Neural progenitor cell (in vitro differentiated cells): ENCODE results near the gene TUBD1.
"Not testable (repeated sequence)": the region's sequence is repeated elsewhere in the genome, so short reads cannot be mapped to it uniquely, and the experiment has no call there.

Experiments
- EZH2 ChIP-seq: fragments of 200-600 bp; sonication (generic); IDR thresholded peaks from 2 replicates; pipeline ENCODE4 v1.6.1; 2017; ENCODE audit warnings: antibody characterized with exemption, mild to moderate bottlenecking, moderate library complexity
- TF ChIP-seq, protein P1 (sequence below): fragments of 200-600 bp; sonication (generic); IDR thresholded peaks from 2 replicates; pipeline ENCODE4 v1.5.1; 2017; ENCODE audit warnings: antibody characterized with exemption, mild to moderate bottlenecking

DNA sequence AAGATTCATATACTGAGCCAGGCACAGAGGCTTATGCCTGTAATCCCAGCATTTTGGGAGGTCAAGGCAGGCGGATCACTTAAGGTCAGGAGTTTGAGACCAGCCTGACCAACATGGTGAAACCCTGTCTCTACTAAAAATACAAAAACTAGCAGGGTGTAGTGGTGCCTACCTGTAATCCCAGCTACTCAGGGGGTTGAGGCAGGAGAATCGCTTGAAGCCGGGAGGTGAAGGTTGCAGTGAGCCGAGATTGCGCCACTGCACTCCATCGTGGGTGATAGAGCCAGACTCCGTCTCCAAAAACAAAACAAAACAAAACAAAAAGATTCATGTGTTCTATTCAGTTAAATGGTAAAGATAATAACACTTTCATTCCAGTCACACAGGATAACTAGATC is 63.9 kb downstream of the TUBD1 start:
- not testable (repeated sequence) for TF ChIP-seq EZH2
- TF ChIP-seq, protein P1, sequence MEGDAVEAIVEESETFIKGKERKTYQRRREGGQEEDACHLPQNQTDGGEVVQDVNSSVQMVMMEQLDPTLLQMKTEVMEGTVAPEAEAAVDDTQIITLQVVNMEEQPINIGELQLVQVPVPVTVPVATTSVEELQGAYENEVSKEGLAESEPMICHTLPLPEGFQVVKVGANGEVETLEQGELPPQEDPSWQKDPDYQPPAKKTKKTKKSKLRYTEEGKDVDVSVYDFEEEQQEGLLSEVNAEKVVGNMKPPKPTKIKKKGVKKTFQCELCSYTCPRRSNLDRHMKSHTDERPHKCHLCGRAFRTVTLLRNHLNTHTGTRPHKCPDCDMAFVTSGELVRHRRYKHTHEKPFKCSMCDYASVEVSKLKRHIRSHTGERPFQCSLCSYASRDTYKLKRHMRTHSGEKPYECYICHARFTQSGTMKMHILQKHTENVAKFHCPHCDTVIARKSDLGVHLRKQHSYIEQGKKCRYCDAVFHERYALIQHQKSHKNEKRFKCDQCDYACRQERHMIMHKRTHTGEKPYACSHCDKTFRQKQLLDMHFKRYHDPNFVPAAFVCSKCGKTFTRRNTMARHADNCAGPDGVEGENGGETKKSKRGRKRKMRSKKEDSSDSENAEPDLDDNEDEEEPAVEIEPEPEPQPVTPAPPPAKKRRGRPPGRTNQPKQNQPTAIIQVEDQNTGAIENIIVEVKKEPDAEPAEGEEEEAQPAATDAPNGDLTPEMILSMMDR = not testable (repeated sequence)
